AG09309 (cell line): ENCODE measurements around the gene TNFAIP8L1.

Experiments used
- DNase-seq: peaks from one replicate; pipeline ENCODE4 v3.0.0-alpha.2; 2010; ENCODE audit warnings: low read depth
- H3K4me3 ChIP-seq: 2 replicates; pipeline ENCODE4 v1.5.1; 2011; ENCODE audit warnings: mild to moderate bottlenecking, low read depth, low read length, moderate library complexity; ENCODE audit not compliant: control insufficient read depth
- TF ChIP-seq, protein P1 (sequence below): IDR thresholded peaks from 2 replicates; pipeline ENCODE4 v1.5.1; 2011; ENCODE audit warnings: mild to moderate bottlenecking, low read depth, low read length, inconsistent platforms; ENCODE audit not compliant: insufficient read depth, control insufficient read depth; ENCODE audit errors: missing control alignments

Gene TNFAIP8L1

DNA sequence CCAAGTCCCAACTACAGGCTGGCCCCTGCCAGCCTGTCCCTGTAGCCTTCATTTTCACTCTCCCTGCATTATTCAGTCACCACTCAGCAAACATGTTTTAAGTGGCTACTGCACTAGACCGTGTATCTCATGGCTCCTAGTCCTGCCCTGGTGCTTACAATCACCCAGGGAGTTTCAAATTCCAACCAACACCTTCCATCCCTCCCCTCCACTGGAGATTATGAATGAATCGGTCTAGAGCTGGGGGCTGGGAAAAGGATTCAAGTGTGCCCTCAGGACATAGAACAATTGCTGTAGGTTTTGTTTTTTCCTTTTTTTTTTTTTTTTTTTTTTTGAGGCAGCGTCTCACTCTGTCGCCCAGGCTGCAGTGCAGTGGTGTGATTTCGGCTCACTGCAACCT is 15.0 kb upstream of the TNFAIP8L1 start:
- no peak for DNase-seq
- H3K4me3 ChIP-seq, result no peak overlapping the region
- TF ChIP-seq, protein P1, sequence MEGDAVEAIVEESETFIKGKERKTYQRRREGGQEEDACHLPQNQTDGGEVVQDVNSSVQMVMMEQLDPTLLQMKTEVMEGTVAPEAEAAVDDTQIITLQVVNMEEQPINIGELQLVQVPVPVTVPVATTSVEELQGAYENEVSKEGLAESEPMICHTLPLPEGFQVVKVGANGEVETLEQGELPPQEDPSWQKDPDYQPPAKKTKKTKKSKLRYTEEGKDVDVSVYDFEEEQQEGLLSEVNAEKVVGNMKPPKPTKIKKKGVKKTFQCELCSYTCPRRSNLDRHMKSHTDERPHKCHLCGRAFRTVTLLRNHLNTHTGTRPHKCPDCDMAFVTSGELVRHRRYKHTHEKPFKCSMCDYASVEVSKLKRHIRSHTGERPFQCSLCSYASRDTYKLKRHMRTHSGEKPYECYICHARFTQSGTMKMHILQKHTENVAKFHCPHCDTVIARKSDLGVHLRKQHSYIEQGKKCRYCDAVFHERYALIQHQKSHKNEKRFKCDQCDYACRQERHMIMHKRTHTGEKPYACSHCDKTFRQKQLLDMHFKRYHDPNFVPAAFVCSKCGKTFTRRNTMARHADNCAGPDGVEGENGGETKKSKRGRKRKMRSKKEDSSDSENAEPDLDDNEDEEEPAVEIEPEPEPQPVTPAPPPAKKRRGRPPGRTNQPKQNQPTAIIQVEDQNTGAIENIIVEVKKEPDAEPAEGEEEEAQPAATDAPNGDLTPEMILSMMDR, result no peak

DNA sequence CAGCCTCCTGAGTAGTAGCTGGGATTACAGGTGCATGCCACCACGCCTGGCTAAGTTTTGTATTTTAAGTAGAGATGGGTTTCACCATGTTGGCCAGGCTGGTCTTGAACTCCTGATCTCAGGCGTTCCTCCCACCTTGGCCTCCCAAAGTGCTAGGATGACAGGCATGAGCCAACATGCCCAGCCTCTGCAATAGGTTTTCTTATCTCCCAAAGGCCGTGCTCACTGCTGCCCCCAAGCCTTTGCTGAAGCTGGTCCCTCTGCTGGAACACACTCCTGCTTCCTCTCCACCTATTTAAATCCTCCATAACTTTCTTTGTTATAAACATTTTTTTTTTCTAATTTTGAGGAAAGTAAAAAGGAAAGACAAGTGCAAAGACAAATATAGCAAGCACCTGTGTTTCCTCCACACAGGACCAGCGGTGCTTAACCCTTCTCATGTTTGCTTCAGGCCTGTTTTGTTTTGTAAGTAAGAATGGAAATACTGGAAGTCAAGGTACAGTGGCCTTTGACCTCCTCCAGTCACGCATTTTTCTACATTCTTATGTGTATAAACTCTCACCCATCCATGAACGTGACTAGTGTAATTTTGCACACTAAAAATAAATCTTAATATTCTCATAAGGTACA is 14.5 kb upstream of the TNFAIP8L1 start:
- TF ChIP-seq, protein P1, result peak; percentile 30
- no peak for DNase-seq
- H3K4me3 ChIP-seq, result no peak overlapping the region

DNA sequence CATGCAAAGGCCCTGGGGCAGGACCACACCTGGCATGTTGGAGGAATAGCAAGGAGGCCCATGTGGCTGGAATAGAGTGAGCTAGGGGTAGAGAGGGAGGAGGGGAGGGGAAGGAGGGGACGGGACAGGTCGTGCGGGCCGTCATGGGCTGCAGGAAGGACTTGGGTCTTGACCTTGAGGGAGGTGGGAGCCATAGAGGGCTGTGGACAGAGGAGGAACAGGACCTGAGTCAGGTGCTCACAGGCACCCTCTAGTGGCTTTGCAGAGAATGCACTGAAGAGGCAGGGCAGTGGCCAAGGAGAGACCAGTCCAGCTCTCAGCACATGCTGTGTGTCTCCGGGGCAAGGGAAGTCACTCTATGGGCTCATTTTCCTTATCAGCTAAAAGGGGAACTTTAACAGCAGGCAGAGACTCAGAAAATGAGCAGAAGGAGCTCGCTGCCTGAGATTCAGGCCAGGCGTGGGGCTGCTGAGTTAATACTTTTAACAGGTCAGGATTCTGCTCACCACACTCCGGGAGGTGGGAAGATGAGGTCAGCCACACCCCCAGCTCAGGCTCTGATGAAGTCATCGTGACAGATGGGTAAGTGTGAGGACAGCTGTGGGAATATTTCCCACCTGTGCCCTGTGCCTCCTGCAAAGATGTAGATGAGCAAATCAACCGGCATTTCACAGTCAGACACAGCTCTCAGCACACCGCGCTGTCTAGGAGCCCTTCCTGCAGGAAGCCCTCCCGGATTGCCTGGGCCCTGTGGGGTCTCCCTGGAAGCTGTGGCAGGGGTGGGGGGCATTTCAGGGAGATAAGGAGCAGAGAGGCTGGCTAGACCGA is 6.0 kb upstream of the TNFAIP8L1 start:
- TF ChIP-seq, protein P1, result peak; percentile 86
- DNase-seq, result no peak

DNA sequence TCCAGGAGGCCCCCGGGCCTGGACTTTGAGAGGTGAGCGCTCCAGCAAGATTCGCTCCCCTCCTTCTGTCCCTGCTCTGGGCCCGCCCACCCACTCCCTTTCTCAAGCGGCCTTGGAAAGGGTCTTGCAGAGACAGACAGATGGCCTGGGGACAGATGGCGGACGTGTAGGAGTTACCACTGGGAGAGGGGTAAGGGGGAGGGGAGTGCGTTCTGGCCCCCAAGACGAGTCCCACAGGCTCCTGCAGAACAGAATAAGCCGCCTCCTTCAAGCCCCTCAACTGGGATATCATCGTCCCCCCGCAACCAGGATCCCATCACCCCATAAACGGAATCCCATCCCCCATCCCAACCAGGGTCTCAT is 3.6 kb upstream of the TNFAIP8L1 start:
- TF ChIP-seq, protein P1, result no peak

More for the DNA sequence above, 6.0 kb upstream of the TNFAIP8L1 start:
- no peak overlapping the region for H3K4me3 ChIP-seq

DNA sequence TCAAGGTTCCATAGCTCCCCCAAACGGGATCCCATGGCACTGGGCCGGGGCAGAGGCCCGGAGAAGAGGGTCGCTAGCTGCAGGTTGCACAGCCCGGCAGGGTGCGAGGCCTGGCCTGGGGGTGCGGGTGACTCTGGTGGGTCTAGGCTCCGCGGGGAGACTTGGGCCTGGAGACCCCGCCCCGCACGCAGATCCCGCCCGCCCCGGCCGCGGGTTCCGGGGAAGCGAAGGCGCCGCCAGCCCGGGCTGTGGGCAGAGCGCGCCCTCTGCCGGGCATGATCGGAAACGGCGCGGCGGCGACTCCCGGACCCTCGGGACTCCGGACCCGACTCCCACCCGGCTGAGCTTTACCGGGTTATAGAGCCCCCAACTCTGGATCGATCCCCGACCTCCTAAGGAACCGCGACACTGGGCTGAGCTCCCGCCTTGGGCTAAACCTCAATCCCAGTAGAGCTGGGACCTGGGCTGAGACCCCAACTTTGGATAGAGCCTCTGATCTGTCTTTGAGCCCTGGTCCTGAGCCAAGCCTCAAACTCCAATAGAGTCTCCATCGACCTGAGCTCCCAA is 3.1 kb upstream of the TNFAIP8L1 start:
- DNase-seq, result no peak
- TF ChIP-seq, protein P1, result peak; percentile 75
- peak overlapping the region; percentile 49 for H3K4me3 ChIP-seq

More for the DNA sequence above, 3.6 kb upstream of the TNFAIP8L1 start:
- H3K4me3 ChIP-seq, result peak overlapping the region; percentile 49
- no peak for DNase-seq

DNA sequence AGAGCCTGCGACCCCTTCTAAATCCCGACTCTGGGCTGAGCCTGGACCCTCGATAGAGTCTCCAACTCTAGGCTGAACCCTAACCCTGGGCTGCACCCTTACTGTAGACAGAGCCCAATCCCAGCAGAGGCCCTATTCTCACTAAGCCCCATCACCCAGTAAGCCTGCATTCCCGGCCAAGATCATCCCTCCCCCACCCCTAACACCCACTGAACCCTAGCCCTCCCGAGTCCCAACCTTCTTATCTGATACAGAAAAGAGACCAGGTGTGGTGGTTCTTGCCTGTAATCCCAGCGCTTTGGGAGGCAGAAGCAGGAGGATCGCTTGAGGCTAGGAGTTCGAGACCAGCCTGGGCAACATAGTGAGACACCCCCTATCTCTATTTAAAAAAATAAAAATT is 2.6 kb upstream of the TNFAIP8L1 start:
- TF ChIP-seq, protein P1, result no peak
- H3K4me3 ChIP-seq, result no peak overlapping the region
- DNase-seq, result no peak
